GM18517 (cell line): ENCODE measurements around the gene TMEM212.
"Not testable (repeated sequence)": the region's sequence is repeated elsewhere in the genome, so short reads cannot be mapped to it uniquely, and the experiment has no call there.

Experiments used
- ATAC-seq: cut with Tn5 transposase; IDR thresholded peaks from one replicate; pipeline ENCODE4 v1.9.1; 2021; ENCODE audit warnings: mild to moderate bottlenecking, moderate library complexity; ENCODE audit not compliant: unreplicated experiment

The TMEM212 gene

GRCh38 chr3:171883257-171883892, 40.2 kb downstream of the TMEM212 start:
- no peak for ATAC-seq

- no peak for ATAC-seq
Observed at GRCh38 chr3:171883893-171884279, 40.7 kb downstream of the TMEM212 start.

- no peak for ATAC-seq
Observed at GRCh38 chr3:171888466-171888865, 45.3 kb downstream of the TMEM212 start.

- ATAC-seq, result no peak
Observed at GRCh38 chr3:171890398-171890797, 47.2 kb downstream of the TMEM212 start.

- no peak for ATAC-seq
Observed at GRCh38 chr3:171892457-171892856, 49.3 kb downstream of the TMEM212 start.

GRCh38 chr3:171895291-171895690, 52.1 kb downstream of the TMEM212 start:
- no peak for ATAC-seq

- ATAC-seq, result no peak
Observed at GRCh38 chr3:171895900-171896299, 52.8 kb downstream of the TMEM212 start.

GRCh38 chr3:171896316-171896715, 53.2 kb downstream of the TMEM212 start:
- ATAC-seq, result no peak

GRCh38 chr3:171898192-171898591, 55.0 kb downstream of the TMEM212 start:
- no peak for ATAC-seq

GRCh38 chr3:171900446-171900845, 57.3 kb downstream of the TMEM212 start:
- ATAC-seq, result no peak

- ATAC-seq, result no peak
Observed at GRCh38 chr3:171901615-171902312, 58.6 kb downstream of the TMEM212 start.

GRCh38 chr3:171904829-171905228, 61.7 kb downstream of the TMEM212 start:
- ATAC-seq, result no peak

- ATAC-seq, result not testable (repeated sequence)
Observed at GRCh38 chr3:171906503-171906902, 63.4 kb downstream of the TMEM212 start.

- no peak for ATAC-seq
Observed at GRCh38 chr3:171906951-171907676, 64.0 kb downstream of the TMEM212 start.

GRCh38 chr3:171907761-171908160, 64.6 kb downstream of the TMEM212 start:
- ATAC-seq, result no peak

GRCh38 chr3:171908731-171909130, 65.6 kb downstream of the TMEM212 start:
- no peak for ATAC-seq
